ENCODE results near the gene ZDHHC8.

GRCh38 chr22:20128619-20128901 is 3.0 kb upstream of the ZDHHC8 start:
- TF ChIP-seq CTCF (IDR thresholded peaks at IDR 0.05; ENCODE audit: low read depth, low read length) (no peak), EZH2phosphoT487 (IDR thresholded peaks at IDR 0.05; ENCODE audit: low read depth) (no peak)

All from OCI-LY3 (cell line).